ENCODE data around the gene PLAC1.

Gene PLAC1

GRCh38 chrX:134601240-134601765, 57.0 kb downstream of the PLAC1 start:
- H3K27me3 ChIP-seq (replicated peaks; ENCODE audit: control insufficient read depth, insufficient read depth, low read length, poor library complexity, severe bottlenecking) = no peaks in the 10 kb centered on the region

GRCh38 chrX:134600714-134601113, 57.6 kb downstream of the PLAC1 start:
- H3K4me3 ChIP-seq (ENCODE audit: insufficient read depth, low read depth, low read length, poor library complexity, severe bottlenecking) = no peak overlapping the region
- H3K4me1 ChIP-seq (ENCODE audit: control insufficient read depth, insufficient read depth, low read length, poor library complexity, severe bottlenecking) = no peaks in the 10 kb centered on the region
- no peak for DNase-seq
- H3K9me3 ChIP-seq (ENCODE audit: control insufficient read depth, low read length) = no peaks in the 10 kb centered on the region
- no peaks in the 10 kb centered on the region for H3K36me3 ChIP-seq (ENCODE audit: control insufficient read depth, insufficient read depth, low read length)
- no peaks in the 10 kb centered on the region for H3K27me3 ChIP-seq (replicated peaks; ENCODE audit: control insufficient read depth, insufficient read depth, low read length, poor library complexity, severe bottlenecking)
- no peak overlapping the region for H3K27ac ChIP-seq (ENCODE audit: insufficient read depth, low read length, poor library complexity, severe bottlenecking)

More at GRCh38 chrX:134601240-134601765, 57.0 kb downstream of the PLAC1 start:
- no peak for DNase-seq
- no peaks in the 10 kb centered on the region for H3K9me3 ChIP-seq (ENCODE audit: control insufficient read depth, low read length)
- H3K27ac ChIP-seq (ENCODE audit: insufficient read depth, low read length, poor library complexity, severe bottlenecking) = no peak overlapping the region
- H3K4me3 ChIP-seq (ENCODE audit: insufficient read depth, low read depth, low read length, poor library complexity, severe bottlenecking) = no peak overlapping the region
- no peaks in the 10 kb centered on the region for H3K4me1 ChIP-seq (ENCODE audit: control insufficient read depth, insufficient read depth, low read length, poor library complexity, severe bottlenecking)
- H3K36me3 ChIP-seq (ENCODE audit: control insufficient read depth, insufficient read depth, low read length) = no peaks in the 10 kb centered on the region

GRCh38 chrX:134599184-134599914, 58.9 kb downstream of the PLAC1 start:
- DNase-seq = no peak
- Histone ChIP-seq H3K4me3 (ENCODE audit: insufficient read depth, low read depth, low read length, poor library complexity, severe bottlenecking) (no peak overlapping the region), H3K9me3 (ENCODE audit: control insufficient read depth, low read length) (no peaks in the 10 kb centered on the region), H3K27ac (ENCODE audit: insufficient read depth, low read length, poor library complexity, severe bottlenecking) (no peak overlapping the region), H3K36me3 (ENCODE audit: control insufficient read depth, insufficient read depth, low read length) (no peaks in the 10 kb centered on the region), H3K4me1 (ENCODE audit: control insufficient read depth, insufficient read depth, low read length, poor library complexity, severe bottlenecking) (no peaks in the 10 kb centered on the region), H3K27me3 (replicated peaks; ENCODE audit: control insufficient read depth, insufficient read depth, low read length, poor library complexity, severe bottlenecking) (no peaks in the 10 kb centered on the region)

GRCh38 chrX:134592303-134592702, 66.0 kb downstream of the PLAC1 start:
- no peak overlapping the region for H3K4me3 ChIP-seq (ENCODE audit: insufficient read depth, low read depth, low read length, poor library complexity, severe bottlenecking)
- no peaks in the 10 kb centered on the region for H3K36me3 ChIP-seq (ENCODE audit: control insufficient read depth, insufficient read depth, low read length)
- no peaks in the 10 kb centered on the region for H3K9me3 ChIP-seq (ENCODE audit: control insufficient read depth, low read length)
- no peak for DNase-seq
- no peak overlapping the region for H3K27ac ChIP-seq (ENCODE audit: insufficient read depth, low read length, poor library complexity, severe bottlenecking)
- H3K27me3 ChIP-seq (replicated peaks; ENCODE audit: control insufficient read depth, insufficient read depth, low read length, poor library complexity, severe bottlenecking) = no peaks in the 10 kb centered on the region
- no peaks in the 10 kb centered on the region for H3K4me1 ChIP-seq (ENCODE audit: control insufficient read depth, insufficient read depth, low read length, poor library complexity, severe bottlenecking)

- Histone ChIP-seq H3K27ac (ENCODE audit: insufficient read depth, low read length, poor library complexity, severe bottlenecking) (no peak overlapping the region), H3K36me3 (ENCODE audit: control insufficient read depth, insufficient read depth, low read length) (no peaks in the 10 kb centered on the region), H3K4me3 (ENCODE audit: insufficient read depth, low read depth, low read length, poor library complexity, severe bottlenecking) (no peak overlapping the region), H3K27me3 (replicated peaks; ENCODE audit: control insufficient read depth, insufficient read depth, low read length, poor library complexity, severe bottlenecking) (no peaks in the 10 kb centered on the region), H3K4me1 (ENCODE audit: control insufficient read depth, insufficient read depth, low read length, poor library complexity, severe bottlenecking) (no peaks in the 10 kb centered on the region), H3K9me3 (ENCODE audit: control insufficient read depth, low read length) (no peaks in the 10 kb centered on the region)
- DNase-seq = no peak
Observed at GRCh38 chrX:134591502-134591901, 66.8 kb downstream of the PLAC1 start.

- Histone ChIP-seq H3K4me3 (ENCODE audit: insufficient read depth, low read depth, low read length, poor library complexity, severe bottlenecking) (no peak overlapping the region), H3K9me3 (ENCODE audit: control insufficient read depth, low read length) (no peaks in the 10 kb centered on the region), H3K27me3 (replicated peaks; ENCODE audit: control insufficient read depth, insufficient read depth, low read length, poor library complexity, severe bottlenecking) (no peaks in the 10 kb centered on the region), H3K27ac (ENCODE audit: insufficient read depth, low read length, poor library complexity, severe bottlenecking) (no peak overlapping the region), H3K36me3 (ENCODE audit: control insufficient read depth, insufficient read depth, low read length) (no peaks in the 10 kb centered on the region), H3K4me1 (ENCODE audit: control insufficient read depth, insufficient read depth, low read length, poor library complexity, severe bottlenecking) (no peaks in the 10 kb centered on the region)
- DNase-seq = no peak
Observed at GRCh38 chrX:134588806-134589205, 69.5 kb downstream of the PLAC1 start.

GRCh38 chrX:134580907-134581306, 77.4 kb downstream of the PLAC1 start:
- no peak overlapping the region for H3K27ac ChIP-seq (ENCODE audit: insufficient read depth, low read length, poor library complexity, severe bottlenecking)
- no peak for DNase-seq
- H3K27me3 ChIP-seq (replicated peaks; ENCODE audit: control insufficient read depth, insufficient read depth, low read length, poor library complexity, severe bottlenecking) = no peaks in the 10 kb centered on the region
- H3K36me3 ChIP-seq (ENCODE audit: control insufficient read depth, insufficient read depth, low read length) = no peaks in the 10 kb centered on the region
- H3K9me3 ChIP-seq (ENCODE audit: control insufficient read depth, low read length) = no peaks in the 10 kb centered on the region
- H3K4me3 ChIP-seq (ENCODE audit: insufficient read depth, low read depth, low read length, poor library complexity, severe bottlenecking) = no peak overlapping the region
- no peaks in the 10 kb centered on the region for H3K4me1 ChIP-seq (ENCODE audit: control insufficient read depth, insufficient read depth, low read length, poor library complexity, severe bottlenecking)

- no peaks in the 10 kb centered on the region for H3K4me1 ChIP-seq (ENCODE audit: control insufficient read depth, insufficient read depth, low read length, poor library complexity, severe bottlenecking)
- no peaks in the 10 kb centered on the region for H3K36me3 ChIP-seq (ENCODE audit: control insufficient read depth, insufficient read depth, low read length)
- H3K27ac ChIP-seq (ENCODE audit: insufficient read depth, low read length, poor library complexity, severe bottlenecking) = no peak overlapping the region
- H3K9me3 ChIP-seq (ENCODE audit: control insufficient read depth, low read length) = no peaks in the 10 kb centered on the region
- H3K4me3 ChIP-seq (ENCODE audit: insufficient read depth, low read depth, low read length, poor library complexity, severe bottlenecking) = no peak overlapping the region
- H3K27me3 ChIP-seq (replicated peaks; ENCODE audit: control insufficient read depth, insufficient read depth, low read length, poor library complexity, severe bottlenecking) = no peaks in the 10 kb centered on the region
- DNase-seq = no peak
Observed at GRCh38 chrX:134573683-134574035, 84.6 kb downstream of the PLAC1 start.

- H3K9me3 ChIP-seq (ENCODE audit: control insufficient read depth, low read length) = no peaks in the 10 kb centered on the region
- H3K4me3 ChIP-seq (ENCODE audit: insufficient read depth, low read depth, low read length, poor library complexity, severe bottlenecking) = no peak overlapping the region
- no peaks in the 10 kb centered on the region for H3K4me1 ChIP-seq (ENCODE audit: control insufficient read depth, insufficient read depth, low read length, poor library complexity, severe bottlenecking)
- no peak for DNase-seq
- no peaks in the 10 kb centered on the region for H3K27me3 ChIP-seq (replicated peaks; ENCODE audit: control insufficient read depth, insufficient read depth, low read length, poor library complexity, severe bottlenecking)
- H3K36me3 ChIP-seq (ENCODE audit: control insufficient read depth, insufficient read depth, low read length) = no peaks in the 10 kb centered on the region
- H3K27ac ChIP-seq (ENCODE audit: insufficient read depth, low read length, poor library complexity, severe bottlenecking) = no peak overlapping the region
Observed at GRCh38 chrX:134572816-134573682, 85.2 kb downstream of the PLAC1 start.

- H3K9me3 ChIP-seq (ENCODE audit: control insufficient read depth, low read length) = no peaks in the 10 kb centered on the region
- no peaks in the 10 kb centered on the region for H3K36me3 ChIP-seq (ENCODE audit: control insufficient read depth, insufficient read depth, low read length)
- no peak overlapping the region for H3K27ac ChIP-seq (ENCODE audit: insufficient read depth, low read length, poor library complexity, severe bottlenecking)
- H3K4me3 ChIP-seq (ENCODE audit: insufficient read depth, low read depth, low read length, poor library complexity, severe bottlenecking) = no peak overlapping the region
- no peaks in the 10 kb centered on the region for H3K4me1 ChIP-seq (ENCODE audit: control insufficient read depth, insufficient read depth, low read length, poor library complexity, severe bottlenecking)
- H3K27me3 ChIP-seq (replicated peaks; ENCODE audit: control insufficient read depth, insufficient read depth, low read length, poor library complexity, severe bottlenecking) = no peaks in the 10 kb centered on the region
- DNase-seq = no peak
Observed at GRCh38 chrX:134571796-134572195, 86.5 kb downstream of the PLAC1 start.
